Esophagus mucosa (tissue), 1 donor: ENCODE results near the gene LNX1. TPM values are rescaled to one million over a fixed set of nuclear protein-coding genes. Genes with fewer than 3 reads are reported as not detected.

Experiments used
- ATAC-seq: fragments of 200-7000 bp; cut with Tn5 transposase; one replicate; pipeline ENCODE4 v1.9.1; 2020
- total RNA-seq: library from RNA; stranded (reverse); gene quantifications from one replicate; pipeline ENCODE4 v1.2.4, GENCODE V29; 2023
- donor health status: DM: yes; HTN: yes; CAD: no.

Gene LNX1
- total RNA-seq, 1 donor from 2014 or later: 23.8 TPM

DNA sequence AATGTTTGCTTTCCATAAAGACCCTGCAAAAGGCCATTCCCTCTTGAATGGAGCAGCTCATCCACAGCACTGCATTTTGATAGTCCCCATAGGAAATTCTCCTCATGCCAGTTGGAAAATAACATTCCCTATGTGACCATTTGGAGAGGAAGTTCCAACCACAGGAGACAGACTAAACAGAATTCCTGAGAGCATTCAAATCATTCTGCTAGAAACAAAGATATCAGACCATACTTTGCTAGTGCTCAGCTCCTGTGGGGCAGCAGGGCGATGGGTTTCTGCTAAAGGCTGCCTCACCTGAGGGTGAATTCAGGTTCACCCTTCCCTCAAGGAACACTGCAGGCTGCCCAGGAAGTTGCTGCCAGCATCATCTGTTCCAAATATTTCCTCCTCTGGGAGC lies 58.8 kb downstream of the LNX1 start:
- ATAC-seq: no peak

DNA sequence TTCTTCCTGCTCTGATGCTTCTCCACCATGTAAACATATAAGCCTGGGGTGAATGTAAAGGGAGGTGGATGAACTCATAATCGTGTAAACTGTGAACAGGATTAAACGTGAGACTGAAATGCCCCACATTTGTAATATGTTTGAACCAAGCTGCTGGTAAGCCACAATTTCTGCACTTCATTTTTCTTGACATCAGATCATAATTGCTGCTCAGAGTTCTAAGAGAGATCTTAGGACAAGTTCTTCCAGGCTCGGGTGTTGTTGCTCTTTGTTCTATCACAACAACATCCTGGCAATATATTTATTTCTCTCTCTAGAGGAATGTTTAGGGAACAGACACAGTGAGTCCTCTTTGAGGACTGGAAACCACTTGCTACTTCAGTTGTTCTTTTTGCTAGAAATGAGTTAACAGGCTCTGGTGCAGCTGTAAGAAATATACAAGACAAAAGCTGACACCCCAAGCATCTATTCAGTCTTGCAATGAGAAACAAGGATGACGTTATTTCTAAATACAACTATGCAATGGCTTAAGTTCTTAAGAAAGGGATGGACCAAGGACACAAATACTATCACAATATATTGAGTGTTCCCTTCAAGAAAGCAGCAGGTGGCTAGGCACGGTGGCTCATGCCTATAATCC lies 59.6 kb downstream of the LNX1 start:
- ATAC-seq: no peak

DNA sequence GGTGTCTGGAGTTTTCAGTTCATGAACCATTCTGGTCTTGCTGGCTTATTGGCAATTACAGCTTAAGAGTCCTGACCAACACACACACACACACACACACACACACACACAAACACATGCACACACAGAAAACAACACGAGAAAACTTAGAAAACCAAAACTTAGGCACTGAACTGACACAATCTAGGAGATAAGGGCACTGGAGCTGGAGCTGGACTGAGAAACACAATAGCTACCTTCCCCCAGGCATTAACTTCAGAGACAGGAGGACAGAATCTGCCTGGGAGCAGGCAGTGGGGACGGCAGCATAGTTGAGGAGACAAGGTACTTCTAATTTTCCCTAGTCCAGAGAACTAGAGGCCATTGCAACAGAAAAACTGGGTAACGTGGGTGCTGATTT lies 62.3 kb downstream of the LNX1 start:
- ATAC-seq: no peak

DNA sequence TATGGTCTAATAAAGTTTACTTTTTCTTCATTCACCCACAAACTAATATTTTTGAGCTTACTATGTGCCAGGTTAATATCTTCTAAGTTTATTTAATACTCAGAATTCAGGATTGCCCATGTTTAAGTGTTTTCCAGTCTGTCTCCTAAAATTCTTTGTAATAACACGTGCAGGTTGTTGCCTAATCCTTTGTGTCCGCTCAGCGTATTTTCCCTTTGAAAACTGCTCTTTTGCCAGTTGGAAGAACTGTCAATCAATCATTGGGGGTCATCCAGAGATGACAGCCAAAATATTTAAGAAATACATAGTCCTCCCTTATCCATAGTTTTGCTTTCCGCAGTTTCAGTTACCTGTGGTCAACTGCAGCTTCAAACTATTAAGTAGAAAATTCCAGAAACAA lies 63.4 kb downstream of the LNX1 start:
- ATAC-seq: no peak

DNA sequence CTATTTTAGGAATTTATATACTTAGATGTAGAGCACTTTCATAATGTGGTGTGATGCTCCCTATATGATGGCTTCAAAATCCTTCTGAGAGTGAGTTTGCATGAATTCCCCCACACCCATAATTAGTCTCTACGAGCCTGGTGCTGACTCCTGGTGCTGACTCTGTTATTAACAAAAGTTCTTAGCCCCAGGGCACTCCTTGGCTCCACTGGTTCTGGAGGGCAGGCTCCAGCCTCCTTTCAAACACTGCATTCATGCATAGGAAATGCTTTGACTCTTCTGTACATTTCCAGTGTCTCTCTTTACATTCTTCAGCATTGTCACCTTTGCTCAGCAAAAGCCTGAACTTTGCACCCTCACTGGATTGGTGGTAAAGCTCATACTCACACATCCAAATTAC lies 64.0 kb downstream of the LNX1 start:
- no peak for ATAC-seq

DNA sequence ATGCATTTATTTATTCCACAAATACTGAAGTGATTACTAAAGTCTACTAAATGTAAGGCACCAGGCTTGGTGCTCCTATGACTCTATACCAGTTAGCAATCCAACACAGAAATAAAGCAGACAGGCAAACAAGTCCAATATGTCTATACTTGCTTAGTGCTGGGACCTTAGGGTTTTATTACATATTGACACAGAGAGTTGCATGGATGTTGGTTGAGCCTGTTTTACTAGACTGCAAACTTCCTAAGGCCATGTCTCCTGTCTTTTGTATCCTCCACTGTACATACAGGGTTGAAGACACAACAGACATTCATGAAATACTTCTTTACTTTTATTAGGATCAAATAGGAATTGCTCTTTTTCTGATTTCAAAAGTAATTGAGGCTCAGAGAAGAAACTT lies 69.0 kb downstream of the LNX1 start:
- peak; percentile 90 for ATAC-seq

DNA sequence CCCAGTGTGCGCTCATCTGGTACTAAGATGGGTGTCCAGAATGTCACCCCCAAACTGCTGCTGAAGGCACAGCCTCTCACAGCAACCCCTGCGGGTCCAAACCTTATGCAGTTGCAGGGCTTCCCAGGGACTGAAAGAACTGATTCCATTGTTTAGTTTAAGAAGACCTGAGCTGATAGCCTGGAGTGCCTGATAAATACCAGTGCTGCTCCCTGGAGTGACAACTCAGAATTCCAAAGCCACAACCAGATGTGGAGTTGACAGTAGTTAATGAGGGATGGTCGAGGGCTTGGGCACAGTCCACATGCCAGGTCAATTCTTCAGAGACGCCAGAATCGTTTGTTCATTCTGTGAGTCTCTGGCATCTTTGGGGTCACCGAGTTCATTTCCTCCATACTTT lies 71.2 kb downstream of the LNX1 start:
- ATAC-seq: no peak

DNA sequence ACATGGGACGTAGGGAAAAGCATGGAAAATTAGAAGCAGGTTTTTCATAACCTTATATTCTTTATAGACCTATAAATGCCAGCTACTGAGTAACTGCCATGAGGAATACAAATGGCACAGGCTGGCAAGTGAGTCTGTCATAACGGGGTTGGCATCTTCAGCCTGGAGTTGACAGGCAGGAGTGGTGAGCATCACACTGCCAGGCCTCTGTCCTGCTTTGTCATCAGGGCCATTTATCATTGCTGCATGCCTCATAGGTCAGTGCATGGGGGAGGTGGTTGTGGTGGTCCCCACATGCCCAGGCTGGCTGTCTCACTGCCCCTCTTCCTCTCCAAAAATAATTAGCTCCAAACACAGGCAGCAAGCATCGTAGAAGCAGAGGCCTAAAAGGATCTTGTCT lies 72.5 kb downstream of the LNX1 start:
- ATAC-seq: no peak

DNA sequence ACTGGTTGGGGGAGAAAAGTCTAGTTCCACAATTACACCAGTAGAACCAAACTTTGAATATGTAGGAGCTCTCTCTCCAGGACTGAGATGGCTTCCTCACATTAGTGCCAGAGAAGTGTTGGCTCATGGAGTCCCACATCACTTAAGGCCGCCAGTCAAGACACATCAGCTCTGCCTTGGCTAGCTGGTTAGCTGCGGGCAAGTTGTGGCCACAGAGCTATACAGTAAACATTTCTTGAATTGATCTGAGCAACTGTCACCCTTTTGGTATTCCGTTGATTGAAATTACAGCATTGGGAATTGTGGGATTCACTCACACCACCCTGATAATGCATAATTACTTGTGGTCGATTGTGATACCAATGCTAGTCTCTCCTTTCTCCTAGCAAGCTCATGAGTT lies 76.2 kb downstream of the LNX1 start:
- no peak for ATAC-seq

DNA sequence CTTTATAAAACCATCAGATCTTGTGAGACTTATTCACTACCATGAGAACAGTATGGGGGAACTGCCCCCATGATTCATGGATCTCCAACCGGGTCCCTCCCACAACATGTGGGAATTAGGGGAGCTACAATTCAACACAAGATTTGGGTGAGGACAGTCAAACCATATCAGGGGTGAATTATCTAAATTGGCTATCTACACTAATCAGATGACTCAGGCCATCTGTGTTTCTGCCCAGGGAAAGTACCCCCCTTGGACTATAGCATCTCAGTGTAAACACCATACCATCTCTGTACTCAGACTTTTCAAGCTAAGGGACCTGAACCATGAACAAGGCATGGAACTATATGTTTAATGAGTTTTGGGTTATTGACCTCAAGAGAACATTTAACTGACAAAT lies 76.8 kb downstream of the LNX1 start:
- no peak for ATAC-seq

DNA sequence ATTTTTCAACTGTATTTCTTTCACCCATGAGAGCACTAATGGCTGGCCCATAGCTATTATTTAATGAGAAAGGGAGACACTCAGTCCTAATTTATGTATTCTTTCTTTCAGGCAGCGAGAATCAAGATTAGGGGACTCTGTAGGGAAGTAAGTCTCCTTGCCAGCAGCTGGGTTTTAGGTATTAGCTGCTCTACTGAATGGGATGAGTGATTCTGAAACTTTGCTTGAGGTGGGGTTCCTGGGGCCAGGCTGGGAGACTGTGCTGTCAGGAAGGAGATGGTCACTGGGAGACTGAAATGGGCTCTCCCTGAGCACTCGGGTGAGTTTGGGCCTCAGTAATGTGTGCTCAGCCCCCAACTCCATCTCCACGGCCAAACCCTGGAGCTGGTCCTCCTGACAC lies 78.7 kb downstream of the LNX1 start:
- no peak for ATAC-seq

DNA sequence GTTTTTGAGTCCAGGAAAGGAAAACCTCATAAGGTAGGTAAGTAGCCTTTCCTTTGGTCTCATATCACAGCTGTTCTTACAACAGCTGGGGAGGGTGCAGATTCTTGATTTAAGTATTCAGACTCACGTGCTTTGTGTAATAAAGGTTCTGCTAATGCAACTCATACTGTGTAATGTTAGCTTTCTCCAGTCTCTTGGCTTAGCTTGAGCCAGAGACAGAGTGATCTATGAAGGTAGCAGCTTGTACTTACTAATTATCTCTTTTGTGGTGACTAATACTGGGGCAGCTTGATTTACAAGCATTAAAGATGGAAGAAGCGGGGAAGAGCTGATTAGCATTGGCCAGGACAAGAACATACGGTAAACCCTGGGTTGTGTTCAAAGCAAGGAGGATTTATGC lies 80.3 kb downstream of the LNX1 start:
- peak; percentile 89 for ATAC-seq

DNA sequence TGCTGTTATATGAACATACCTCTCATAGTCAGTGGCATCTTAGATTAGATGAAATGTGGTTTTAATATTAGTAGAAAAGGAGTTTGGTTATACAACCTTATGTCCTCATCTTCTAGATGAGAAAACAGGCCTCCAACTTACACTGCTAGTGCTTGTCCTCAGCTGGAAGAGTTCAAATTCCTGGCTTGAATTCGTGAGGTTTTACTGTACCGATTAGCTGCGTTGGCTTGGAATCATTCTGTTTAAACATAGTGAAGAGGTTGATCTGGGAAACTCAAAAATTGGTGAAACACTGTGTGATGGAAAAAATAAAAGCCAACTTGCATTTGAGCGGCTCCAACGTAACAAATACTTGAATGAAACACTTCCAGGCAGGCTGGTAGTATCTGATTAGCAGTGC lies 81.0 kb downstream of the LNX1 start:
- ATAC-seq: no peak

DNA sequence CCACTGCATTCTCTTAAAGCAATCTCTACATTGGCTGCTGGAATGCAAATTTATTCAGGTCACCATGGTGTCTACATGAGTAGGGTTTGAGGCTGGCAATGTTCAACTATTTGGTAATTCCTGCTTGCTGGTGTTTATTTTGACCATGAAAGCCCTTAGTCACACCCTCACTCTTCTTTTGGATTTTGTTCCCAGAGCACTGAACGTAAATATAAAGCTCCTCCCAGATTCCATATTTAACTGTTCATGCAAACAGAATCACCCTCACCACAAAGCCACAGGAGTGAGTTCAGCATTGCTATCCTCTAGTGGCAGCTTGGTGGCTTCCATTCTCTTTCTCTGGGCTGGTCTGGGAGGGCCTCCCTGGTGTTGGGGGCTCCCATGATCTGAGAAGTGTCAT lies 82.8 kb downstream of the LNX1 start:
- no peak for ATAC-seq

DNA sequence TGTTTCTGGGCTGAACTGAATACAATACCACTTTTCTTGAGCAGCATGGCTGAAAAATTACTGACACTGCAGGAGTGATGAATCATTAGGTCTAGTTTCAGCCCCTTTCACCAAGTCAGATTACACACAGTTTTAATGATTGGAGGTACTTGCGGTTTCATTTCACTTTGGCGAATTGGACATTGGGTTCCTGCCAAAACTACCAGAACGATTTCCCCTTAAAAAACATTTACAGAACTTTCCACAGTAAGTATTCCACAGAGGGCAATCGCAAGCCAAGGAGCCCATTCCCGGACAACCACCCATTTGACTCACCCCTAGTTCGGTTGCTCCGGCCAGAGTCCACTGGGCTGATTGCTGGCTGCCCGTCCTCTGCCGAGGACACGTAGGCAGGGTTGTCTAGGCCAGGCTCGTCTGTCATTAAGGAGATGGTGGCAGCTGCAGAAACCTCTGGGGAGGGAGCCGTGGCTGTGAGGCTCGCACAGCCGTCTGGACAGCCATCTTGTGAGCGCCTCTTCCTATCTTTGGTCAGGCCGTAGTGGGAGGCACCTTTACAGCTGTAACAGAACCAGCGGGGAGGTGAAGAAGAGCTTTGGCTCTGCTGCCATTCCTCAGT lies 83.5 kb downstream of the LNX1 start:
- ATAC-seq: no peak

DNA sequence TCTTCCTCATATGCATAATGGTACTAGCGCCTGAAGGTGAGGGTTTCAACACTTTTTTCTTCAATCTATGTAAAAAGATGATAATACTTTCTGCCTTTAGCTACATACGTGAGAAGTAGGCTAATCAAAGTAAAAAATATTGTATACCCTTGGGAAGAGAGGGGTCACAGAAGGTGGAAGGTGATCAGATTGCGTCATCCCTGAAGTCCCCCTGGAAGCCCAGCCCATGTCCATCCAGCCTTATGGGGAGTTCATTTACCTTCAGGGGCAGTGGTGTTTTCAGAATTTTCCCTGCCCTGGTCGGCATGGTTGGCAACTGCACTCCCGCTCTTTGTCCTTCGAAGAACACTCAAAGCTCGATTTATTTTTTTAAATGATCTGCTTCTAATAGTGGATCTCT lies 84.2 kb downstream of the LNX1 start:
- ATAC-seq: no peak

DNA sequence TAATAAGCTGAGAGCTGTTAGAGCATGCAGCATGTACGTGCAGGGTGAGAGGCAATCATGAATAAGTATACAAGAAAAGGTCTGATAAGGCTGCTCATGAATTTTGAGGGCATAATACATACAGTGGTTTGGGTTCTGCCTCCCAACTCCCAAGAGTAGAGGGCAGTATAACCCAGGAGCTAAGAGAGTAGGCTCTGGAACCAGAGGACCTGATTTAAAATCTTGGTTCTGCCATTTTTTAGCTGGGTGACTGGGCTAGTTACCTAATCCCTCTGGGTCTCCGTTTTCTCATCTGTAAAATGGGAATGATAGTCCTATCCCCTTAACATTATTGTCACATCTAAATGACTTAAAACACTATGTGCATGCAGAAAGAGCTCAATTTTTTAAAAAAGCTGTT lies 85.3 kb downstream of the LNX1 start:
- ATAC-seq: peak; percentile 35

DNA sequence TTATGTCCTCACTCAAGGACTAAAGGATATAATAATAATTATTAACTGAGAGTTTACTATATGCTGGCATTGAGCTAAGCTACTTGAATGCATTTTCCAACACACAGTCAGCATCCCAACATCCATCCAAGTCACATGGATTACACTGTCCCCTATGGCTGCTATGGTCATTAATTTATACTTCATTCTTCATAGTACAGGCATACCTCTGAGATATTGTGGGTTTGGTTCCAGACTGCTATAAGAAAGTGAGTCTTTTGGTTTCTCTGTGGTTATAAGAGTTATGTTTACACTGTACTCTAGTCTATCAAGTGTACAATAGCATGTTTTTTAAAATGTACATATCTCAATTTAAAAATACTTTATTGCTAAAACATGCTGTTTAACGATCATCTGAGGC lies 89.2 kb downstream of the LNX1 start:
- no peak for ATAC-seq

DNA sequence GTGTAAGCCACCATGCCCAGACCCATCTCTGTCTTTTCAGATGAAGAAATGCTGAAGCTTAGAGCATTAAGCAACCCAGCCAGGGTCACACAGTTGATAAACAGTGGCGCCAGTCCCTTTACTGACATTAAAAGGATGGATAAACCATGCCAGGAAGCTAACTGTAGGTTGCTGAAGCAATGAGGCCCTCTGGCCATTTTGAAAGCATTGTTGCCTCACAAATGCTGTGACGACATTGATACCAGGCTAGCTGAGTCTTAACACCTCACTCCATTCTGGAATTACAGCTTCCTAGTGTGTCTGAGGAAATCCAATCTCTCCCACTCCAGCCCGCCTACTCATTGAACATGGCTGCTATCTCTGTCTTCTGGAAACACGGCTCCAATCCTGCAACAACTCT lies 89.7 kb downstream of the LNX1 start:
- ATAC-seq: peak; percentile 47

DNA sequence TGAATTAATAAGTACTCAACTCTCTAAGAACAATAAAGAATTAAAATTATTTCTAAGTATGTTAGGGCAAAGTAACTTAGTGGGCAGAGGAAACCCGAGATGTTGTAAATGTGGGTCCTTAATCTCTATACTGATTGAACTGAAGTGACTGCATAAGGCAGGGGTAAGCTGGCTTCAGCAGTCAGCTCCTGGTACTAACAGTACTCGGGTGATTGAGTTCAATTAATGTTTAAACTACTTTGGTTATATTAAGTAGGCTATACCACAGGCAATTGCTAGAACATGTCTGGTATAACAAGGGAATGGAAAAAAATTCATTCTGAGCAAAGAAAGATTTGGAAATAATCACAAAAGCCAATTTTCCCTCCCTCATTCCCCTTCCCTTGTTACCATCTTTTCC lies 90.7 kb downstream of the LNX1 start:
- no peak for ATAC-seq

DNA sequence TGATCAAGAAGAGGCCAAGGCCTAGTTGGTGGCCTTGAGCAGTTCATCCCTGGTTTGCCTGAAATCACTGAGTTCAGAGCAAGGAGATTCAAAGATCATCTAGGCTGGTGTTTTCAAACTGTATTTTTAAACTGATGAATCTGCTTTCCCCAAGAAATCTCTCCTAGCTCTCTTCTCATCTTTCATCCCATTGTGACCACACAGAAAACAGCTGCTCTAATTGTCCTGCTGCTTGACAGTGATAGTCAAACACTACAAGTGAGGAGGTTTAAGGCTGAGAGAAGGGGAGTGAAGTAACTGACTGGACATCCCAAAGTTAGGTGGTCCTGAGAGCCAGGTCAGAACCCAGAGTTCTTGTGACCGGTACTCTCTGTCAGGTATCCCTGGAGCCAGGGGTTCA lies 91.5 kb downstream of the LNX1 start:
- no peak for ATAC-seq

DNA sequence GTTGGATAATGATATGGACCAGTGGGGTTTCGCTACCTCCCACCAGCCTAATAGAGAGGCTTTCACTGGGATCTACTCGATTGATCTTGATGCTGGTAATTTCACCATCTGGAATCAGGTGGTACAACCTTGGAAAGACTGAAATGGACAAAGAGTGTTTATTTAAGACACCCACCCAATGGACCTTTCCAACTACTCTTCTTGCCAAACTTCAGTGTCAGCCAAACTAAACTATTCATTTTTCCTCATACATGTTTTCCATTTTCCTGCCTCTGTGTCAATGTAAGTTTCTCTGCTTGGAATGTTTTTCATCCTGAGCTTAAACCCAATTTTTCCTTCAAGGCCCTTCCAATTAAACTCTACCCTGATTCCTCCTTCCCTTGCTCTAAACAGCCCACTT lies 92.6 kb downstream of the LNX1 start:
- no peak for ATAC-seq

DNA sequence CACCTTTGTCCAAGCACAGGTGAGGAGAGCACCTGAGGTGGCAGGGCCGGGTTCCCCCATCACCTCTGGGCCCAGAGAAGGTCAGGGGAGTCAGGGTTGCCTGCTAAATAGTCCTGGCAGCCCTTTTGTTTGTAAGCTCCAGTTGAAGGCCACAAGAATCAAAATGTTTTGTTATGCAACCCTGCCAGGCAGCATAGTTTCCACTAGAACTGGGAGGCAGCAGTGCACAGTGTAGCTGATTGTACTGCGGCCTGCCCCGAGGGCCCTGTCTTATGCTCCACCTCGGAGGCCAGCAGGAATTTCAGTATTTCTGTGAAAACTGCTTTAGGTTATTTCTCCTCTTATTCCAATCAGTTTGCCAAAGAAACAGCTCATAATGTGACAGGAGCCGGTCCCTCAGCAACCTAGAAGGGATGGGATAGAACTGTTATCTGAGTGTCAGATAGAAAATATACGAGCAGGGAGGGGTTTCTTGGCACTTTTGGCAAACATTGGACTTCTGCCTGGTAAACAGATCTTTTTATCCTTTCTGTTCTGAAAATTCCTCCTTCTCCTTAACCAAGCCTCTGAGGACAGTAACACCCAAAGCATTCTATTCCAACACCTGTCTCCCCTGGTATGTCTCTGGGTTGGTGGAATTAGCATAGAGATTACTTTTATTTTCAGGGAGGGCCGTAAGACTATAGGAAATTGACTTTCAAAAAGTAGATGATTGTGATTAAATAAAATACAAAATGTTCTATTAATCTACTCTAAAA lies 93.6 kb downstream of the LNX1 start:
- no peak for ATAC-seq

DNA sequence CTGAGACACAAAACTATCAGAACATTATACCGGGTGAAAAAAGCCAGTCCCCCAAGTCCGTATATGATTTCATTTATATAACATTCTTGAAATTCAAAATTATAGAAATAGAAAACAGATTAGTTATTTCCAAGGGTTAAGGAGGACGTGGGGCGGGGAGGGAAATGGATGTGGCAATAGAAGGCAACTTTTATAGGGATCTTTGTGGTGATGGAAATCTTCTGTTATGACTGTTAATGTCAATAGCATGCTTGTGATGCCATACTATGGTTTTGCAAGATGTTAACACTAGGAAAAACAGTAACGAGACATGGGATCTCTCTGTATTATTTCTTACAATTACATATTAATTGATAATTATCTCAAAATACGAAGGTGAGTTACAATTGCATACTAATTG lies 96.4 kb downstream of the LNX1 start:
- no peak for ATAC-seq
